SH-SY5Y (cell line): ENCODE results near the gene STX7.

Experiments used
- GATA2 ChIP-seq: IDR thresholded peaks from 2 replicates; pipeline ENCODE4 v1.6.1; 2011; ENCODE audit warnings: mild to moderate bottlenecking, low read depth, low read length
- GATA3 ChIP-seq: IDR thresholded peaks from 2 replicates; pipeline ENCODE4 v1.6.1; 2011; ENCODE audit warnings: low read depth, mild to moderate bottlenecking, low read length, moderate library complexity

DNA sequence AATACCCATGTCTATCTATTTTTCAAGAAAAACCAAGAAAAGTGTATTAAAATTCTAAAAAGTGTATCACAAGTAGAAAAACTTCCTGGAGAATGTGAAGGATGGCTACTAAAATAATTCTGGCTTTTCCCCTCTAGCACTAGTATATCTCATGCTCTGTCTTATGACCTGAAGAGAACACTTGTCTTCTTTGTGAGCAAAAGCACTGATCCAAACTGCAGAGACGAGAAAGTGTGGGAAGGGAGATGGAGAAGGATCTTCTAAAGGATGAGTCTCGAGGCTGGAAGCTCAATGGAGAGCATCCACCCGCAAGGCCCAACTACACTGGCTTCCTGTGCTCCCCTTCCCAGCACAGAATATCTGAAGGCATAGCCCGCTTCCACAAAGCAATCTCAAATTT is 23.5 kb downstream of the STX7 start:
- TF ChIP-seq GATA3 (no peak), GATA2 (no peak)
